IPS-NIHi7 (cell line): Measurements from ENCODE around the gene SEMA3B.

Experiments
- DNase-seq: peaks from one replicate; pipeline ENCODE4 v3.0.0; 2012; ENCODE audit warnings: mixed read lengths; ENCODE audit errors: extremely low spot score

Gene SEMA3B

DNA sequence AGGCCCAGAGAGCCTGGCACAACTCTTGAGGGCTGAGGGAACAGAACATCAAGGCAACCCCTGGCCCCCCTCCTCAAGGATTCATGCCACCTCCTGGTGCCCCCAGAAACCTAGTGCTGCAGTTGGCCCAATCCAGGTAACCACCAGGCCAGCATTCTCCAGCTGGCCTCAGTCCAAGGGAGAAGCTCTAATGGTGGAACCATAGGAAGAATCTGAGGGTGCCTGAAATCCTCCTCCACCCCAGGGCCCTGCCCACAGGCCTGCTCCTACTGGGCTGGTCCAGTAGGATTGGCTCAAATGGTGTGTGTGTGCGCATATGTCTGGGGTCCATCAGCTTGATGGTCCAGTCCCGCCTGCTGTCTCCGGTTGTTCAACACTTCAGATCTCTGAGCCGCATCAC lies 45.9 kb downstream of the SEMA3B start:
- no peak for DNase-seq

DNA sequence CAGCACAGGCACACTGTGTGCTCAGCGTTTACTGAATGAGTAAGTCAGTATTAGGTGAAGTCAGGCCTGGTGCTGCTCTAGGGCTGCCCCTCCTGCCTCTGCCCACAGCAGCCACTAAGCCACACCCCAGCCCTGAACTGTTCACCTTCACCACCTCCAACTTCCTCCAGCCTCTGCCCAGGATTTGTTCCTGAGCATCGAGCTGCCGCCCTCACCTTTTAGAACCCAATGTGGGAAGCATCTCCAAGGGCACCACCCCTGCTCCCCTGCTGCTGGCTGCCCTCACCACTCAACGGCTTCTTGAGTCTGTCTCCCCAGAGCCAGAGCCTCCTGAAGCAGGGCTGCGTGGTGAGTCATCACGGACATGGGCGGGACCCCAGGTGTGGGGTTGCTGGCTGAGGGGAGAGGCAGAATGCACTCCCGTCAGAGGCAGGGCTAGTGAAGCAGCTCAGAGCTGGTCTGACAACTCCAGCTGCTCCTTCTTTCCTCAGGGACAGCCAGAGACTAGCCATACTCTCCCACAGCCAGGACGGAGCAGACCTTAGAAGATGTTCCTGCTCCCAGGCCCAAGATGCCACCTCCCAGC lies 47.8 kb downstream of the SEMA3B start:
- DNase-seq: no peak

DNA sequence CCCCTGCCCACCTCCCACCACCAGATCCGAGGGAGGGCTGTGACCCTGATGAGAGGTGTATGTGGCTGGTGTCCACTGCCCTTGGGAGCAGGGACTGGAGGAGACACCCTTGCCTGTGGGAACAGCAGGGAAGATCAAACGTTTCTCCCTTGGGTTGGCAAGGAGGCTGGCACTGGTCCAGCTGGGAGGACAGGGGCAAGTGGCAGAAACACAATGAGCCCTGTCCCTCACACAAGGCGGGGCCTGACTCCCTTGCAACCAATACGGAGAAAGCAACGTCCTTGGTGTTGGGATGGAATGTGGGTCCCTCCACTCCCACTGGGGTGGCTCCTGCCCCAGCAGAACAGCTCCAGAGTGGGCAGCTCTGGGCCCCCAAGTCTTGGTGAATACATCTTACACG lies 48.4 kb downstream of the SEMA3B start:
- DNase-seq: no peak

DNA sequence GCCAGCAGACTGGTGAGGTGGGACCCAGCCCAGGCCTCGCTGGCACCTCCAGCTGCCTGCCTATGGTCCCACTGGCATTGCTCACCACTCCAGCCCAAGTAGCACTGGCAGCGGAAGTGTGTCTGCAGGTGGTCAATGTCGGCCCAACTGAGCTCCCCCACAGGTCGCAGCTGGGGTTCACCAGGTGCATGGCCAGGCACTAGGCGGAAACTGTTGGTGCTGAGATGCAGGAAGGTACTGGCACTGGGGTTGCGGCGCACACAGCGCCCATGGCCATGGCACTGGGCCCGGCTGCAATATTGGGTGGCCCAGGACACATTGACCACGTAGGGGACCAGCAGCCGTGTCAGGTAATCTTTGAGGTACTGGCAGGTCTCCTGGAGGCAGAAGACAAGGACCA lies 49.2 kb downstream of the SEMA3B start:
- DNase-seq: no peak

DNA sequence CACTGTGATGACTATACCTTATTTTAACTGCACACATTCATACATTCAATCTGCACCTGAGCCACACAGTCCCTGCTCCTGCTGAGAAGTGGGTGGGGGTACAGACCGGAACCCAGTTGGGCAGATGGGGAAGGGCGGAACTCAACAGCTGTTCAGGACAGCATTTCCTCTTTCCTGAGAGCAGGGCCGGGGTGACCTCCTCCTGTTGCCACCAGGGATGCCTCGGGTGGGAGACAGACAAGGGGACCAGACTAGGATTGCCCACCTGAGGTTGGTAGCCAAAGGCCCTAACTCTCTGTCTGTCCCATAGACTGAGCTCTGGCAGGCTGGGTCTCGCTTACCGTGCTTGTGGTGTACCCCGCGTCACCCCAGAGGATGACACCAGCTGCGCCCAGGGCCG lies 49.7 kb downstream of the SEMA3B start:
- DNase-seq: no peak

DNA sequence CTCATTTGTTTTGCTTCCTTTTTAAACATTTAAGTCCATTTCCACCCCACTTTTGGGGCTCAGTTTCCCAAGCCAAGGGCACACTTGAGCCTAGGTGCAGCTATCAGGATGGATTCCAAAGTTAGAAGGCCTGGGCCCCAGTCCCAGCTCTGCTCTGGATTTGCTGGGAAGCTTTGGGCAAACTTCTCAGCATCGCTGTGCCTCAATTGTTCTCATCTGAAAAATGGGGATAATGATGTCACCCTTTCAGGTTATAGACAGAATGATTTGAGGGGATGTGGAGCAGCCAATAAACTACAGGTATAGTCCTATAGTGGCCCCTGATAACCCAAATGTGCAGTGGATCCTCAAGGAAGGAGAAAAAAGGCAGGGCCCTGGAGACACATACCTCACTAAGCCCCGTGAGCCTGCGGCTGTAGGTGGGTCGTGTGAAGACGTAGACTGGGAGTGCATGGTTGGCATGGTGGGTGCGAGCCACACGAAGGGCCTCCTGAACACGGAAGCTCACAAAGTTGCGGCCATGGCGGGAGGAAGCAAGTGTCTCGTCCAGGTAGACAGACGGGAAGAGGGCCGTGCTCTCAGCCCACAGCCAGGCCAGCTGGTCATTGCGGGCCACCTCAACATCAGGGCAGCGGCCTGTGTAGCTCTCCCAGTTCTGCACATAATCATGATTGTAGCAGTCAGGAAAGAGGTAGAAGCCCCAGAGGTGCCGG lies 50.4 kb downstream of the SEMA3B start:
- no peak for DNase-seq

DNA sequence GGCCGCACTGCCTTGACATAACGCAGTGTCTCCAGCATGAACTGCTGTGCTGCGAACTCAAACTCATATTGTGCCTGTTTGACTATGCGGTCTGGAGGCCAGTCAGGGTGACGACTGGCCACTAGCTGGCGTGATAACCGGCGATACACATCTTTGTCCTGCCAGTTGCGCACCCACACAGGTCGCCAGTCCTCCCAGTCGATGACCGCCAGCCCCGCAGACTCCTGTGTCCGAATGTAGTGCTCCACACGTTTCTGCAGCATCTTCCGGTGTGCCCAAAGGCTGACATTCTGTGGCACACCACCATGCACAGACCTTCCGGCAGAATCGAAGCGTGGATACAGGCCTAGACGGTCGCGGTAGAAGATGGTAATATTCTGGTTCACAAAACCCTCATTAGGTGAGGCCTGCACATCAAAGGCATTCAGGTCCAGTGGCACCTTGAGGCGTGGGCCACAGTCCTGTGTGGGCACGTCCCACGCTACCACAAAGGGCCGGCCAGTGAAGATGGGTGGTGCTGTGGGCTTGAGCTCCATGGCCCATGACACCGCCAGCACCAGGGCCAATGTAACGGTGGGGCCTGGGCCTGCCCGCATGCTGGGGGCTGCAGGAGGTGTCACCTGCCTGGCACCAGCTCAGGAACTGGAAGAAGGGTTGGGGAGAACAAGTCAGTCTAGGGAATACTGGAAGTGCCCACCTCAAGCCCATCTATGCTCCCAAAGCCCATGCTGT lies 51.1 kb downstream of the SEMA3B start:
- no peak for DNase-seq

DNA sequence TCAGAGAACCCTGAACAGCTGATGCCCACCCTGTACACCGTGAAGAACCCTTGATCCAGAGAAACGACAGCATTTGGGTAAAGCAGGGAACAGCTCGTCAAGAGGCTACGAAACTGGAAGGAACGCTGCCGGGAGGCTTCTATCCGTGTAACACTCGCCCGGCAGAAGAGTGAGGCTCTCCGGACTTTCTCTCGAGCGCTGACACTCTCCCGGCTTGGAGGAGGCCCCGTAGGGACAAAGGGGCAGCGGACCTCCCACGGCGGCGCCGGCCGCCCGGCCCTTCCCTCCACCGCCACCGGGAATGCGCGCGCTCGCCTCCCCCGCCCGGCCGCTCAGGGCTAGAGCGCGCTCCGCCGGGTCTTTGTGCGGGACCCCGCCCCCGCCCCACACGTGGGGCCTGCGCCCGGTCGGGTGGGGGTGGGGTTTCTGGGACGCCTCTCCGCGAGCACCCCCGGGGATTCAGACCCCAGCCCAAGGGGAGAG lies 51.9 kb downstream of the SEMA3B start:
- peak; percentile 85 for DNase-seq

DNA sequence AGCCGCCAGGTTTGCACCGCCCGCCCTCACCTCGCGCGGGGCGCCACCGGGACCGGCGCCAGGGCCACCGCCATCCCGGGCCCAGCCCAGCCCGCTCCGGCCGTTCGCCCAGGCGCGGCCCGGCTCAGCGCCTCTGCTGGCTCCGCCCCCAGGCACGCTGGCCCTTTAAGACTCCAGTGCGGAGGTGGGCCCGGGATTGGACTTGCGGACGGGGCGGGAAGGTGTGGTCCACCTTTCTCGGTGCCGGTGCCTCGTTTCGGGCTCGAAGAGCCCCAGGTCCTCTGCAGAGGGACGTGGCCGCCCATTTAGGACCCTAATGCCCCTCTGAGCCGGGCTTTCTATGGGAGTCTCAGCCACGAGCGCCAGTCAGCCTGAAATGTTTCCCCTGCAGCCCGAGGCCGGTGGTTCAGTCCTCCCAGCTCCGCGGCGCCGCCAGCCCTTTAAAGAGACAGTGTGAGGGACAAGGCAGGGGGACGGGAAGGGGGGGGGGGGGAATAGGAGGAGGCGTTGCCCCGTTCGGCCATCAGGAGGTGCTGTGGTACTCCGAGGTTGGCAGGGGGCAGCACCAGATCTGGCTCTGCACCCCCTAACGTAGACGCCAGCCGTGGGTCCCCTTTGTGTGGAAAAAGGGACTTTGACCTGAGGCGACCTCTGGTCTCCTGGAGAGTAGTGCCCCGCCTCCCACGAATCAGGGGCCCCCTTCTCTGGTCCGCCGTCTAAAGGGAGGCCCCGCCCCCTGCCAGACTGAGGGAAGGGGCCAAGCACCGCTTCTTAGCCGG lies 52.6 kb downstream of the SEMA3B start:
- peak; percentile 87 for DNase-seq

DNA sequence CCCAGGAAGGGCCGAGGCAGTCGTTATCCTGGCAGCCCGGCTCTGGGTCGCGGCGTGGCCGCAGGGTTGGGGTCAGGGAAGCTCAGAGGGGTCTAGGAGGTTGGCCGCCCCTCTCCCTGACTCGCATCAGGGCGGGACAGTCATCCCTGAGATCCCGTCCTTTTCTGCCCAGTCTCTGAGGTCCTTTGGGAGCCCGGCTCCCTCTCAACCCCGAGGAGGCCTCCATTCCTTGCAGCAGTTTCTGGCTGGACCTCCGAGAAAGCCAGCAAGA lies 53.1 kb downstream of the SEMA3B start:
- no peak for DNase-seq

DNA sequence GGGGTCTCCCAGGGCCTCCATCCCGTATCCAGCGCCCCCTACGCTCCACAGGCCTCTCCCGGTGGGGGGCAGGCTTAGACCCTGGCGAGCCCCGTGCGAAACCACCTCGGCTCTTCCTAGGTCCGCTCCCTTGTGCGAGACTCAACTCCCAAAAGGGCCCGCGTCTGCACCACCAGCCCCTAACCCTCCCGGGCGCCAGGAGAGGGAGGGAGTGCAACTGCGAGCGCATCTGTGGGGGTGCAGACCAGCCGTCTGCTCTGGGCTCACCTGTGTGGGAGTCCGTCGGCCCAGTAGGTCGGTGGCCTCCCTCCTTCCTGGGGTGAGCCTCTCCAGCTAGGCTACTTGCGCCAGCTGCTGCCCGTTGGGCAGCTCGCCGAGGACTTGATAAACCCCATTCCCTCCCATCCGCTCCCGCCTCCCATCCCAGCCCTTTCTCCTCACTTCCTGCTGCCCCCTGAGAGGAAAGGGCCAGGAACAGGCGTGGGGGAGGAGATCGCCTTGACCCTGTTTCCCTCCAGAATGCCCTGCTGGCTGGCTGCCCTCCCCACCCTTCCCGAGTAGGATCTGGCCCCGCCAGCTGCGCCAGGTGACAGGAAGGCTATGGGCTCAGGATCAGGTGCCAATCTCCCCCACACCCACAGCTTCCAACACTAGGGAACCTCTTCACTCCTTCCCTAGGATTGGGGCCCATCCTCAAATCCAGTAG lies 53.6 kb downstream of the SEMA3B start, which contains the start of gene HYAL2:
Gene HYAL2 (minus strand): TSS at position 360 of the 706 bp plus-strand sequence. CDS start 2,256 bp downstream, outside the sequence.
- no peak for DNase-seq

DNA sequence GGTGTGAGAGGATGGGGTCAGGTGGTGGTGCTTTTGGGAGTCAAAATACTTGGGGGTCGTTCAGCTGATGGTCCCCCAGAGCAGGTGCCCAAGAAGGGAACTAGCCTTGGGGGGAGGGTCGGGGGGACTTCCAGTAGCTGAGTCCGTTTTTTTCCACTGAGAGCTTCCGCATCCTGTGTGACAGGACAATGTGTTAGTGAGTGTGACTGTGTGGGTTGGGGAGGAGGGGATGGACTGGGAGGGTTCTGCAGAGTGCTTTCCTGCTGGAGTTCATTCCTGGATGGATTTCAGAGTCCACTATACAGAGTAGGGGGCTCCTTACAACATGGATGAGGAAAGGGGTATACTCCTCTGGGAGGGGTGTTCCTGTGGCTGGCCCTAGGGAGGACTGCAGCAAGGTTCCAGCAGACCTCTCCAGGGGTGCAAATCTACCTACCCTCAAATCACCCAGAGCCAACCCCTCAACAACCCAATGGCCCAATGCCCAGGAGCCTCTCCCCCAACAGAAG lies 54.2 kb downstream of the SEMA3B start:
- DNase-seq: no peak

DNA sequence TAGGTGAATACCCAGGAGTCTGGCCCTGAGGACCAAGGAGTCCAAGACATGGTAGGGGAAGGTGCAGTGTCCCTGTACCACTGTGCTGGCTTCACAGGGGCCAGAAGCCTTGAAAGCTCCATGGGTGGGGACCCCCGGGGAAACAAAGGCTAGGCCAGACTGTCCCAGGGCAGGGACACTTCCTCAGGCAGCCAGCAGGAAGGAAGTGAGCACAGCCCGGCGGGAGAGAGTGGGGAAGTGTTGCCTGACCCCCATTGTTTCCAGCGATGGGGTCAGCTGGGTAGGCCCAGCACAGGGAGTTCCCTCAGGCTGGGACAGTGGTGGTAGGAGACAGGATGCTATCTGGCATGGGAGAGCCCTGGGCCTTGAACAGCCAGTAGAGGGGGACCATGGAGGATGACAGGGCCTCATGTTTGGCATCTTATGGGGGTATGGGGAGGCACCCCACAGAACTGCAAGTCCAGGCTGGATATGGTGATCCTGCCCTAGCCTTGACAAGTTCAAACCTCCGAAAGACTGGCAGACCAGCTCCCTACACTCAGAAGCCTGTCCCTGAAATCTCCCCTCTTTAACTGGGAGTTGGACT lies 54.8 kb downstream of the SEMA3B start:
- DNase-seq: no peak

DNA sequence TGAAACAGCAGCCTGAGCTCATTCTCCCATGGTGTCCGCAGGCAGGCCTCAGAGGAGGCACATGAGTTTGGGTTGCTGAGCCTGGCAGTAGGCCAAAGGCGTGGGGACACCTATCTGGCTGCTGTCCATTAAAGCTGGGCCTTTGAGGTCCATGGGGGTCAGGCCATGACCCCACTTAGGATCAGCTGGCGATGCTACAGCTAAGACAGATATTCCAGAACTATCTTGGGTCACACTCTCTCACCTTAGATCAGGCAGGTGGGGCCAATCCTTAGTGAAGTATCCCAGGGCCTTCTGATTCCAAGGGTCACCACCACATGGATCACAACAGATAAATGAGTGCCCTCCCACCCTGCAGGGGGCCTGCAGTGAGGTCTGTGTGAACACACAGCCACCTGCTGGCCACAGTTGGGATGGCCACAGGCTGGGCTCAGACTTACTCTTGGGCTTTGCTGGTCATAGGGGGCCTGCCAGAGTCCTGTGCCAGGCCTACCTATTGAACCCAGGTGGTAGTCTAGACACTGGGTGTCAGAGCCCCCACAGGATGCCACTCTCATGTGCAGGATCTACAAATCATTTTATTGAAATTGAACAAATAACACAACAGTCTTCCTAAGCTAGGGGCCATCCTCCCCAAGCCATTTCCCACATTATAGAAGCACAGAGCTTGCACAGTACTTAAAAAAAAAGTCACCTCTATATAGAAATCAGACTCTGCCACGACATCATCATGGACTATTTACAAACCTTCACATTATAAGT lies 55.6 kb downstream of the SEMA3B start:
- DNase-seq: peak; percentile 78

DNA sequence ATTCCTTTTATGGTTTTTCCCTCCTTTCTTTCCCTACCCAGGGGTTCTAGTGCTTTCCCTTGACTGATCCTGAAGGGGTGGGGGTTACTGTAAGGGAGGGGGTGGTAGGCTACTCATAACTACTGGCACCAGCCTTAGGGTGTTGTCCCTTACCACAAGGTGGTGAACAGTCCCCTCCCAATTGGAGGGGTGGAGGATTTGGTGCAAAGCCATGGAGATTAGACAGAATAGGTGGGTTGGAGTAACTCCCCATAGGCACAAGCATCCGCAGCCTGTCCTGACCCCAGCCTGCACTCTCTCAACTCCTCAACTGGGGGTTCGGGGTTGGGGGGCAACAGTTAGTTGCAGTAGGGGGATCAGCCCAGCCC lies 56.1 kb downstream of the SEMA3B start:
- DNase-seq: no peak

DNA sequence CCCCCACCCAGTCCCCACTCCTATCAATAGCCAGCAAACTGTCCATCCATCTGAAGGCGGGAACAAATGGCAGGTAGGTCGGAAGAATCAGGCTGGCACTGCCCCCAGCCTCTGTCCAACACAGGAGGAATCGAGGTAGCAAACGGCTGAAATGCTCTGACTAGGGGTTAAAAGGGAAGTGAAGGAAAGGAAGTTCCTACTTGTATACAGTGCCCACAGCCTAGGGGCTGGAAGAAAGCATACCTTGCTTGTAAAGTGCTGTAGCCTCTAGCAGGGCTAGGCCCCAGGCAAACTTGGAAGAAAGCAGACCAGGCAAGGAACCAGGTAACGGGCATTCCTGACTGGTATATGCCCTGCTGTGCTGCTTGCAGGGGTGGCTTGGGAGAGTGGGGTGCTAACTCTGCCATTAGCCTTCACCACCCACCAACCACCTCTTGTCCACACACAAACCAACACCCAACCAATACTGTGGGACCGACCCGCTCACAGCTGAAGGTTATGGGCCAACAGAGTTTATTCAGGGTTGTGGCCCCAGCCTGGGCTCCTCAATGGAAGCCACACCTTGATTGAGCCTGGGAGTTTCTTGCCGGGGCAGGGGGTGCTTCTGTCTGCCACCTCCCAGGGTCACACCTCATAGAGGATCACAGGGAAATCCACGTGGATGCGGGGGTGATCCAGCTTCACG lies 56.7 kb downstream of the SEMA3B start:
- DNase-seq: no peak

DNA sequence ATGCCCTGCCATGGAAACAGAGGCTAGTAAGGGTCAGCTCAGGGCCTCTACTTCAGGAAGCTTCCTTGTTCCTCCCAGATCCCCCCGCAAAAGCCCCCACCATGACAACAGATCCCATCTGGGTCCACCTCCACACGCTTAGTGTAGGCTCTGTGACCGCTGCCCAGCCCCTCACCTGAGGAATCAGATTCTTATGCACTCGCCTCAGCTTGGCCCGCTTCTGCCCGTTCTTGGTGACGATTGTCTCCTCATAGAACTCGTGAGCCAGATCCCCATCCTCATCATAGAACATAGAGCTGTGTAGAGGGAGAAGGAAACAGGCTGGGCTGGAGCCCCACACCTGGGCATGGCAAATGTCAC lies 57.2 kb downstream of the SEMA3B start:
- DNase-seq: no peak

DNA sequence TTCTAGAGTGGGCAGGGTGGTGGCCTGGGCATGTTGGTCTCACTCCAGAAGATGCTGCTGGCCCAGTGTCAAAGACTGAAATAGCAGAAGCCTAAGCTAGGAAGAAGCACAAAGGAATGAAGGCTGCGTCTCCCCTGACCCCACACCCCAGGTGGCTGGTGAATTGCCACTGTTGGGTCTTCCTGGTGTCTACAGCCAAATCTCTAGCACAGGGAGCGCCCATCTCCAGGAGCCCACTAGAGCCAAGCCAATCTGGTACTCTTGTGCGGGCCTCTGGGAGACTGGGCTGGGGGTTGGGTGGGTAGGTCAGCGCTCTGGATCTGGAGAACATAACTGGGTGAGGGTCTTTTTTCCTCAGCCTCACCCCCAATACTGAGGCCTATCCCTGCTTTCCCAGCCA lies 58.2 kb downstream of the SEMA3B start:
- no peak for DNase-seq
